GM19468 (cell line): ENCODE measurements around the gene ATRNL1.
"Not testable (repeated sequence)": the region's sequence is repeated elsewhere in the genome, so short reads cannot be mapped to it uniquely, and the experiment has no call there.

Experiments used
- ATAC-seq: cut with Tn5 transposase; IDR thresholded peaks from one replicate; pipeline ENCODE4 v1.9.1; 2021; ENCODE audit warnings: mild to moderate bottlenecking, moderate library complexity, moderate number of reproducible peaks; ENCODE audit not compliant: unreplicated experiment; ENCODE audit errors: extremely low read depth

Gene ATRNL1

GRCh38 chr10:115091161-115091560 lies 2.0 kb upstream of the ATRNL1 start:
- ATAC-seq, result no peak

DNA sequence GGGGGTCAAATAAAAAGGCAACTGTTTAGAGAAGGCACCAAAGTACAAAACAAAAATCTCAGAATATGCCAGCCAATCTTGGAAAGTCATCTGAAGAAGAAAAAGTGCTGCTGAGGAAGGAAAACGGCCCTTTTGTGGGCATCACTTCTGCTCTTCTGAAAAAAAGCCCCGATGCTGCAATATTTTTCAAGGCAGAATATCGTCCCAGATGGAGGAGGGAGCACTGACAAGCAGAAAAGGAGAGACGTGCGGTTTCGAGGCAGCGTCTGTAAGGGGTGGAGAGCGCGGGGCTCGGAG lies 959 bp upstream of the ATRNL1 start:
- ATAC-seq, result no peak

GRCh38 chr10:115092555-115093285 lies 445 bp upstream of the ATRNL1 start:
- peak; percentile 37 for ATAC-seq

- no peak for ATAC-seq
Observed at GRCh38 chr10:115093776-115094408, 727 bp downstream of the ATRNL1 start.

GRCh38 chr10:115094416-115095140 lies 1.4 kb downstream of the ATRNL1 start:
- ATAC-seq, result no peak

GRCh38 chr10:115095758-115096157 lies 2.6 kb downstream of the ATRNL1 start:
- ATAC-seq, result no peak

DNA sequence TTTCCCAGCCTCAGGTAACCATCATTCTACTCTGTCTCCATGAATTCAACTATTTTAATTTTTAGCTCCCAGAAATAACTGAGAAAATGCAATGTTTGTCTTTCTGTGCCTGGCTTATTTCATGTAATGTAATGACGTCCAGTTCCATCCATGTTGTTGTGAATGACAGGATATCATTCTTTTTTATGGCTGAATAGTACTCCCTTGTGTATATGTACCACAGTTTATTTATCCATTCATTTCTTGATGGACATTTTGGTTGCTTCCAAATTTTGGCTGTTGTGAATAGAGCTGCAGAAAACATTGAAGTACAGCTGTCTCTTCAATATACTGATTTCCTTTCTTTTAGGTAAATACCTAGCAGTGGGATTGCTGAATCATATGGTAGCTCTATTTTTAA lies 10.5 kb downstream of the ATRNL1 start:
- ATAC-seq, result no peak

DNA sequence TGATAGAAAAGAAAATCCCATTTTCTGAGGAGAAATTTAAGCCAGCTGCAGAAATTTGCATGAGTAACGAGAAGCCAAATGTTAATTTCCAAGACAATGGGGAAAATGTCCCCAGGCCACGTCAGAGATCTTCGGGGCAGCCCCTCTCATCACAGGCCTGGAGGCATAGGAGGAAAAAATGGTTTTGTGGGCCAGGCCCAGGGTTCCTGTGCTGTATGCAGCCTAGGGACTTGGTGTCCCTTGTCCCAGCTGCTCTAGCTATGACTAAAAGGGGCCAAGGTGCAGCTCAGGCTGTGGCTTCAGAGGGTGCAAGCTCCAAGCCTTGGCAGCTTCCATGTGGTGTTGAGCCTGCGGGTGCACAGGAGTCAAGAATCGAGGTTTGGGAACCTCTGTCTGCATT lies 12.2 kb downstream of the ATRNL1 start:
- ATAC-seq, result not testable (repeated sequence)

GRCh38 chr10:115107830-115108229 lies 14.7 kb downstream of the ATRNL1 start:
- ATAC-seq, result no peak

GRCh38 chr10:115117301-115117700 lies 24.1 kb downstream of the ATRNL1 start:
- no peak for ATAC-seq

- ATAC-seq, result no peak
Observed at GRCh38 chr10:115118346-115118745, 25.2 kb downstream of the ATRNL1 start.

- ATAC-seq, result no peak
Observed at GRCh38 chr10:115125505-115125904, 32.3 kb downstream of the ATRNL1 start.

GRCh38 chr10:115129752-115130151 lies 36.6 kb downstream of the ATRNL1 start:
- no peak for ATAC-seq

- ATAC-seq, result no peak
Observed at GRCh38 chr10:115136616-115137015, 43.5 kb downstream of the ATRNL1 start.

DNA sequence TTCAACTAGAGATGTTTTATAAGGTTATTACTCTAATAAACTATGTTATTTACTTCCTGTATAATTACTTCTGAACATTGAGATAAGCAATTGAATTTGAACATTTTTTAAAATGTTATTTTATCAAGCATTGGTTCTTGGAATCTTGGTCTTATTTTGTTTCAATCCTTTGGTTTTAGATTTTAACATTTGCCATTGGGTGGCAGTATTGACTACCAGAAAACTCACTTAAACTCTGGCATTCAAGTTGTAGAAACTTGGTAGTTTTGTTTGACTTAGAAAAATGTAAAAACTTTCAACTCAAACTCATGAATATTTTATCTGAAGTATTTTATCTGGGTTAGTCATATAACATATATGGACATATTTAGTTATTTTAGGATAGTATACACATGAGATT lies 48.1 kb downstream of the ATRNL1 start:
- no peak for ATAC-seq

DNA sequence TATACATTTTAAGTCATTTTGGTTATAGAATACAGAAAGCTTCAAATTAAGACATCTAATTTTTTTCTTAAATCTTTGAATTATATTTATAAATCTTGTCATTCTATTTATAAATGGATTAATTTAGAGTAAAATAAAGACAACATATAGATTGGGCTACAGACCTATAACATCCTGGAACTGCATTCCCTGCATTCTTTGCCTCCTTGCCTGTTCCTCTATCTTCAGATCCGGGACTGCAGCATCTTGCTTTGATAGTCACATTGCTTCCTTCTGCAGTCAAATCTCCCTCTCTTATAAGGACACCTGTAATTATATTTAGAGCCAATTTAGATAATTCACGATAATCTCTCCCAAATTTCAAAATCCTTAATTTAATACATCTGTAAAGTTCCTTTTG lies 64.2 kb downstream of the ATRNL1 start:
- no peak for ATAC-seq

GRCh38 chr10:115163129-115163528 lies 70.0 kb downstream of the ATRNL1 start:
- no peak for ATAC-seq

DNA sequence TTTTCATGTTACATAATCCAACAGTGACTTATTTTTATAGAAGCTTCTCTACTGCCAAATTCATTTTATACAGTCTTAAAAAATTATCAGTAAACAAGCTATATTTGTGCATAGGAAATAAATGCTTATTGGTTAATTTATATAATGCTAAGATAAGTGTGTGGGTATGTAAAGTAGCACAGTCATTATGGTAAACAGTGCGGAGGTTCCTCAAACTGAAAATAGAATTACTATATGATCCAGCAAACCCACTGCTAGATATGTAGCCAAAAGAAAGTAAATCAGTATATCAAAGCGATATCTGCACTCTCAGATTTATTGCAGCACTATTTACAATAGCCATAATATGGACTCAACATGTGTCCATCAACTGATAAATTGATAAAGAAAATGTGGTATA lies 71.1 kb downstream of the ATRNL1 start:
- ATAC-seq, result no peak

- no peak for ATAC-seq
Observed at GRCh38 chr10:115167751-115168150, 74.6 kb downstream of the ATRNL1 start.

GRCh38 chr10:115171392-115171960 lies 78.3 kb downstream of the ATRNL1 start:
- ATAC-seq, result no peak

GRCh38 chr10:115173915-115174443 lies 80.8 kb downstream of the ATRNL1 start:
- ATAC-seq, result no peak
